K562 (cell line): Measurements from ENCODE around the gene FMN2. TPM values are rescaled to one million over a fixed set of nuclear protein-coding genes. Genes with fewer than 3 reads are reported as not detected.
A peak's percentile ranks its signal among the peaks of the same experiment; 100 is the strongest.

Experiments
- ARHGAP35 ChIP-seq: fragments of 450-650 bp; IDR thresholded peaks from 2 replicates; pipeline ENCODE4 v1.6.1; 2018; ENCODE audit not compliant: partially characterized antibody
- GABPB1 ChIP-seq: sonication (generic); formaldehyde crosslinking; IDR thresholded peaks from 2 replicates; pipeline ENCODE4 v1.8.0; 2022; ENCODE audit warnings: mild to moderate bottlenecking, missing genetic modification reagents
- LARP7 ChIP-seq: fragments of 450-650 bp; IDR thresholded peaks from 2 replicates; pipeline ENCODE4 v1.6.1; 2016
- NCOR1 ChIP-seq: fragments of 450-650 bp; IDR thresholded peaks from 2 replicates; pipeline ENCODE4 v1.6.1; 2016; ENCODE audit warnings: mild to moderate bottlenecking, moderate library complexity
- POLR2G ChIP-seq: fragments of 200-400 bp; formaldehyde crosslinking; IDR thresholded peaks from 2 replicates; pipeline ENCODE4 v1.6.1; 2017; ENCODE audit warnings: low read depth, mild to moderate bottlenecking, antibody characterized with exemption, low read length, moderate library complexity
- RBBP5 ChIP-seq: fragments of 200-600 bp; sonication (generic); IDR thresholded peaks from 2 replicates; pipeline ENCODE4 v1.6.1; 2012; ENCODE audit warnings: borderline replicate concordance, mild to moderate bottlenecking, low read length, control low read depth, inconsistent platforms; ENCODE audit not compliant: insufficient read depth, poor library complexity, severe bottlenecking
- RBM25 ChIP-seq: fragments of 200-400 bp; formaldehyde crosslinking; IDR thresholded peaks from 2 replicates; pipeline ENCODE4 v1.6.1; 2018; ENCODE audit warnings: low read length, low read depth, moderate library complexity; ENCODE audit not compliant: severe bottlenecking
- RFX1 ChIP-seq: fragments of 450-650 bp; IDR thresholded peaks from 2 replicates; pipeline ENCODE4 v1.6.1; 2016; ENCODE audit warnings: mild to moderate bottlenecking, moderate library complexity
- RUNX1 ChIP-seq: sonication (generic); IDR thresholded peaks from 2 replicates; pipeline ENCODE4 v1.6.1; 2016; ENCODE audit warnings: antibody characterized with exemption, low read depth
- ZNF785 ChIP-seq: fragments of 250-450 bp; sonication (Bioruptor Pico); IDR thresholded peaks from 2 replicates; pipeline ENCODE4 v1.4.0; 2020; ENCODE audit warnings: mild to moderate bottlenecking
- polyA plus RNA-seq, 8 experiments: library from polyadenylated mRNA; depleted of rRNA in 4 of 8; stranded (reverse) in 5 of 8; unstranded in 3 of 8; fragments of >200 nt; fragmentation: Nextera tagmentation in 2 of 8; fragmentation: Illumina TruSeq in 1 of 8; extraction: Ambion mirVana in 2 of 8; extraction: Trizol in 1 of 8; gene quantifications; 2 replicates each; pipeline versions ENCODE4 v1.2.1 to v1.2.3, GENCODE V29; 2011 to 2014; ENCODE audit warnings: inconsistent platforms in 1 of 8, missing spikeins in 1 of 8
- total RNA-seq, 7 experiments: library from RNA; depleted of rRNA in 6 of 7; stranded (reverse); fragments of >200 nt in 6 of 7; fragmentation: Illumina TruSeq in 2 of 7; extraction: Trizol in 2 of 7; gene quantifications; 2 replicates each; pipeline versions ENCODE4 v1.2.1 to v1.2.3, GENCODE V29; 2011 to 2021; ENCODE audit warnings: low replicate concordance in 1 of 7
- TF ChIP-seq, protein P1 (sequence below): fragments of 450-650 bp; IDR thresholded peaks from 2 replicates; pipeline ENCODE4 v1.7.0; 2016; ENCODE audit warnings: borderline replicate concordance
- TF ChIP-seq, protein P2 (sequence below), 2 experiments: fragments of 450-650 bp in 1 of 2; IDR thresholded peaks; 2 replicates each; pipeline ENCODE4 v1.6.1; 2011 to 2017; ENCODE audit warnings: low read depth in 2 of 2, antibody characterized with exemption in 1 of 2, borderline replicate concordance in 1 of 2, low read length in 1 of 2, mild to moderate bottlenecking in 1 of 2, mixed read lengths in 1 of 2; ENCODE audit not compliant: control insufficient read depth in 1 of 2
- TF ChIP-seq, protein P3 (sequence below), 2 experiments: fragments of 450-650 bp; formaldehyde crosslinking in 1 of 2; IDR thresholded peaks; 2 replicates each; pipeline versions ENCODE4 v1.4.0 to v1.6.1; 2014 to 2020; ENCODE audit warnings: mild to moderate bottlenecking in 2 of 2, borderline replicate concordance in 1 of 2, low read depth in 1 of 2

The FMN2 gene
- total and polyA plus RNA-seq, 9 of the 15 experiments (the other 6 are each of a cell fraction or from before 2014, with no cell fraction given), result 0.15 to 0.45 (median 0.16) TPM; not detected in 3

DNA sequence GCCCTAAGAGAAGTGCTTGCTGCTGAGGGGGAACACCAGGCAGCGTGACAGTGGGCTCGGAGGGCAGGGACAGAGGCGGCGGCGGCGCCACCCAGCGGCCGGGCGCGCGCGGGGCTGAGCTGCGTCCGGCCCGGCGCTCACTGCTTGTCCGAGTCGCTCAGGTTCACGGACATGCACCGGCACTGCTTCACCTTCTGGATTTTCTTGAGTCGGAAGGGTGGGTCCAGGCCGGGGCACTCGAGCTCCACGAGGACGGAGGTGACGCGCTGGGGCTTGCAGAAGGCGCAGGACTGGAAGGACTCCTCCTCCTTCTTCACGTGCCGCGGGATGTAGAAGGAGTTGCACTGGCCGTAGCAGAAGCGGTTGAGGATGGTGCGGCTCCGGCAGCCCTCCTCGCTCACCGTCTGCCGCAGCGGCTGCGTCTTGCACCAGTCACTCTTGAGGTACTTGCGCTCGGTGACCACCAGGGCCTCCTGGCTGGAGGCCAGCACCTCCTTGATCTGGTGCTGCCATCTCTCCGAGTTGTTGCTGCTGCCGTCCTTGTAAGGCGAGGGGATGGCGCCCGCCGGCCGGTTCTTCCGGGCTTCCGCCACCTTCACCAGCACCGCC, 401.3 kb downstream of the FMN2 start (continued):
- TF ChIP-seq GABPB1 (CRISPR knock-in tag) (no peak), ZNF785 (CRISPR knock-in tag) (no peak), ARHGAP35 (no peak), POLR2G (peak; percentile 57), RFX1 (no peak), LARP7 (no peak), NCOR1 (no peak), RUNX1 (no peak), RBM25 (no peak), RBBP5 (no peak)
- TF ChIP-seq, protein P1, sequence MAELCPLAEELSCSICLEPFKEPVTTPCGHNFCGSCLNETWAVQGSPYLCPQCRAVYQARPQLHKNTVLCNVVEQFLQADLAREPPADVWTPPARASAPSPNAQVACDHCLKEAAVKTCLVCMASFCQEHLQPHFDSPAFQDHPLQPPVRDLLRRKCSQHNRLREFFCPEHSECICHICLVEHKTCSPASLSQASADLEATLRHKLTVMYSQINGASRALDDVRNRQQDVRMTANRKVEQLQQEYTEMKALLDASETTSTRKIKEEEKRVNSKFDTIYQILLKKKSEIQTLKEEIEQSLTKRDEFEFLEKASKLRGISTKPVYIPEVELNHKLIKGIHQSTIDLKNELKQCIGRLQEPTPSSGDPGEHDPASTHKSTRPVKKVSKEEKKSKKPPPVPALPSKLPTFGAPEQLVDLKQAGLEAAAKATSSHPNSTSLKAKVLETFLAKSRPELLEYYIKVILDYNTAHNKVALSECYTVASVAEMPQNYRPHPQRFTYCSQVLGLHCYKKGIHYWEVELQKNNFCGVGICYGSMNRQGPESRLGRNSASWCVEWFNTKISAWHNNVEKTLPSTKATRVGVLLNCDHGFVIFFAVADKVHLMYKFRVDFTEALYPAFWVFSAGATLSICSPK, result no peak
- TF ChIP-seq, protein P2, sequence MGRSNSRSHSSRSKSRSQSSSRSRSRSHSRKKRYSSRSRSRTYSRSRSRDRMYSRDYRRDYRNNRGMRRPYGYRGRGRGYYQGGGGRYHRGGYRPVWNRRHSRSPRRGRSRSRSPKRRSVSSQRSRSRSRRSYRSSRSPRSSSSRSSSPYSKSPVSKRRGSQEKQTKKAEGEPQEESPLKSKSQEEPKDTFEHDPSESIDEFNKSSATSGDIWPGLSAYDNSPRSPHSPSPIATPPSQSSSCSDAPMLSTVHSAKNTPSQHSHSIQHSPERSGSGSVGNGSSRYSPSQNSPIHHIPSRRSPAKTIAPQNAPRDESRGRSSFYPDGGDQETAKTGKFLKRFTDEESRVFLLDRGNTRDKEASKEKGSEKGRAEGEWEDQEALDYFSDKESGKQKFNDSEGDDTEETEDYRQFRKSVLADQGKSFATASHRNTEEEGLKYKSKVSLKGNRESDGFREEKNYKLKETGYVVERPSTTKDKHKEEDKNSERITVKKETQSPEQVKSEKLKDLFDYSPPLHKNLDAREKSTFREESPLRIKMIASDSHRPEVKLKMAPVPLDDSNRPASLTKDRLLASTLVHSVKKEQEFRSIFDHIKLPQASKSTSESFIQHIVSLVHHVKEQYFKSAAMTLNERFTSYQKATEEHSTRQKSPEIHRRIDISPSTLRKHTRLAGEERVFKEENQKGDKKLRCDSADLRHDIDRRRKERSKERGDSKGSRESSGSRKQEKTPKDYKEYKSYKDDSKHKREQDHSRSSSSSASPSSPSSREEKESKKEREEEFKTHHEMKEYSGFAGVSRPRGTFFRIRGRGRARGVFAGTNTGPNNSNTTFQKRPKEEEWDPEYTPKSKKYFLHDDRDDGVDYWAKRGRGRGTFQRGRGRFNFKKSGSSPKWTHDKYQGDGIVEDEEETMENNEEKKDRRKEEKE (IDR thresholded peaks at IDR 0.05; ENCODE audit: borderline replicate concordance in 1 of 2, control insufficient read depth in 1 of 2, low read depth in 2 of 2, low read length in 1 of 2), result no peak
- TF ChIP-seq, protein P3, sequence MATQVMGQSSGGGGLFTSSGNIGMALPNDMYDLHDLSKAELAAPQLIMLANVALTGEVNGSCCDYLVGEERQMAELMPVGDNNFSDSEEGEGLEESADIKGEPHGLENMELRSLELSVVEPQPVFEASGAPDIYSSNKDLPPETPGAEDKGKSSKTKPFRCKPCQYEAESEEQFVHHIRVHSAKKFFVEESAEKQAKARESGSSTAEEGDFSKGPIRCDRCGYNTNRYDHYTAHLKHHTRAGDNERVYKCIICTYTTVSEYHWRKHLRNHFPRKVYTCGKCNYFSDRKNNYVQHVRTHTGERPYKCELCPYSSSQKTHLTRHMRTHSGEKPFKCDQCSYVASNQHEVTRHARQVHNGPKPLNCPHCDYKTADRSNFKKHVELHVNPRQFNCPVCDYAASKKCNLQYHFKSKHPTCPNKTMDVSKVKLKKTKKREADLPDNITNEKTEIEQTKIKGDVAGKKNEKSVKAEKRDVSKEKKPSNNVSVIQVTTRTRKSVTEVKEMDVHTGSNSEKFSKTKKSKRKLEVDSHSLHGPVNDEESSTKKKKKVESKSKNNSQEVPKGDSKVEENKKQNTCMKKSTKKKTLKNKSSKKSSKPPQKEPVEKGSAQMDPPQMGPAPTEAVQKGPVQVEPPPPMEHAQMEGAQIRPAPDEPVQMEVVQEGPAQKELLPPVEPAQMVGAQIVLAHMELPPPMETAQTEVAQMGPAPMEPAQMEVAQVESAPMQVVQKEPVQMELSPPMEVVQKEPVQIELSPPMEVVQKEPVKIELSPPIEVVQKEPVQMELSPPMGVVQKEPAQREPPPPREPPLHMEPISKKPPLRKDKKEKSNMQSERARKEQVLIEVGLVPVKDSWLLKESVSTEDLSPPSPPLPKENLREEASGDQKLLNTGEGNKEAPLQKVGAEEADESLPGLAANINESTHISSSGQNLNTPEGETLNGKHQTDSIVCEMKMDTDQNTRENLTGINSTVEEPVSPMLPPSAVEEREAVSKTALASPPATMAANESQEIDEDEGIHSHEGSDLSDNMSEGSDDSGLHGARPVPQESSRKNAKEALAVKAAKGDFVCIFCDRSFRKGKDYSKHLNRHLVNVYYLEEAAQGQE (IDR thresholded peaks at IDR 0.05; ENCODE audit: borderline replicate concordance), result no peak
- TF ChIP-seq, protein P3 (CRISPR knock-in tag; IDR thresholded peaks at IDR 0.05; ENCODE audit: low read depth), result no peak
